Spinal cord (tissue), 10 donors: ENCODE data around the gene FBXL7. TPM values are rescaled to one million over a fixed set of nuclear protein-coding genes. Genes with fewer than 3 reads are reported as not detected.

Source experiments
- DNase-seq, 6 donors: peaks; one replicate each; pipeline versions ENCODE4 v3.0.0 to v3.0.0-alpha.2; 2013 to 2015; ENCODE audit warnings: low spot score in 6 of 6, low read depth in 4 of 6
- H3K27ac ChIP-seq: one replicate; pipeline ENCODE4 v1.5.1; 2013; ENCODE audit warnings: low read depth, low read length, control low read depth
- H3K27me3 ChIP-seq: one replicate; pipeline ENCODE4 v1.6.1; 2013; ENCODE audit warnings: low read length; ENCODE audit not compliant: control insufficient read depth, insufficient read depth
- H3K36me3 ChIP-seq: one replicate; pipeline ENCODE4 v1.6.1; 2013; ENCODE audit warnings: low read length; ENCODE audit not compliant: control insufficient read depth, insufficient read depth
- H3K4me1 ChIP-seq: one replicate; pipeline ENCODE4 v1.6.1; 2013; ENCODE audit warnings: low read length; ENCODE audit not compliant: control insufficient read depth, insufficient read depth
- H3K4me3 ChIP-seq: one replicate; pipeline ENCODE4 v1.5.1; 2013; ENCODE audit warnings: low read depth, low read length, control low read depth
- H3K9me3 ChIP-seq: one replicate; pipeline ENCODE4 v1.6.1; 2013; ENCODE audit warnings: low read length; ENCODE audit not compliant: control insufficient read depth, insufficient read depth
- WGBS: methylation state at CpG from one replicate; pipeline ENCODE4 v1.1.5; 2013; ENCODE audit warnings: missing lambda C conversion rate; ENCODE audit not compliant: insufficient coverage; 5-methylcytosine and 5-hydroxymethylcytosine counted together
- polyA plus RNA-seq, 2 donors: library from polyadenylated mRNA; unstranded; fragments of 120-200 nt; gene quantifications; one replicate each; pipeline ENCODE4 v1.2.1, GENCODE V29; 2013; ENCODE audit not compliant: insufficient read length in 2 of 2
- small RNA-seq: library from RNA; depleted of rRNA; stranded (forward); fragments of <200 nt; gene quantifications from one replicate; pipeline ENCODE3, GENCODE V24; 2014; ENCODE audit warnings: low replicate concordance
- total RNA-seq, 2 donors: library from RNA; depleted of rRNA in 1 of 2; stranded (reverse); fragments of 120-200 nt in 1 of 2; fragments of >200 nt in 1 of 2; gene quantifications; one replicate each; pipeline versions ENCODE4 v1.2.3 to v1.2.4, GENCODE V29; 2013 to 2014
- donor health status: healthy.

Gene FBXL7
- total and polyA plus RNA-seq, 4 donors: 6.9 to 29.8 (median 24.8) TPM

GRCh38 chr5:15966651-15967050, 466.7 kb downstream of the FBXL7 start:
- Histone ChIP-seq H3K36me3 (no peaks in the 10 kb centered on the region), H3K27ac (no peak overlapping the region), H3K4me1 (no peaks in the 10 kb centered on the region), H3K4me3 (no peak overlapping the region), H3K27me3 (no peaks in the 10 kb centered on the region), H3K9me3 (no peaks in the 10 kb centered on the region)
- DNase-seq: no peak

GRCh38 chr5:15968993-15969392, 469.0 kb downstream of the FBXL7 start:
- no peaks in the 10 kb centered on the region for H3K9me3 ChIP-seq
- no peaks in the 10 kb centered on the region for H3K36me3 ChIP-seq
- no peaks in the 10 kb centered on the region for H3K27me3 ChIP-seq
- no peak for DNase-seq
- no peaks in the 10 kb centered on the region for H3K4me1 ChIP-seq
- 89% methylated on average over 4 of the region's 4 CpGs for WGBS
- H3K27ac ChIP-seq: no peak overlapping the region
- no peak overlapping the region for H3K4me3 ChIP-seq

GRCh38 chr5:15977851-15978250, 477.9 kb downstream of the FBXL7 start:
- Histone ChIP-seq H3K4me1 (no peaks in the 10 kb centered on the region), H3K27me3 (no peaks in the 10 kb centered on the region), H3K9me3 (no peaks in the 10 kb centered on the region), H3K27ac (no peak overlapping the region), H3K36me3 (no peaks in the 10 kb centered on the region), H3K4me3 (no peak overlapping the region)
- DNase-seq: no peak
- WGBS: no CpG with 5 or more reads among the region's 4 CpGs

GRCh38 chr5:15980835-15981234, 480.9 kb downstream of the FBXL7 start:
- DNase-seq: no peak
- Histone ChIP-seq H3K27ac (no peak overlapping the region), H3K4me1 (no peaks in the 10 kb centered on the region), H3K9me3 (no peaks in the 10 kb centered on the region), H3K36me3 (no peaks in the 10 kb centered on the region), H3K27me3 (no peaks in the 10 kb centered on the region), H3K4me3 (no peak overlapping the region)
- no CpG with 5 or more reads among the region's 2 CpGs for WGBS

GRCh38 chr5:15983392-15983791, 483.4 kb downstream of the FBXL7 start:
- WGBS: 85% methylated on average over 1 of the region's 1 CpG
- DNase-seq: no peak
- Histone ChIP-seq H3K36me3 (no peaks in the 10 kb centered on the region), H3K27ac (no peak overlapping the region), H3K27me3 (no peaks in the 10 kb centered on the region), H3K4me3 (no peak overlapping the region), H3K4me1 (no peaks in the 10 kb centered on the region), H3K9me3 (no peaks in the 10 kb centered on the region)

Small RNAs within 50 kb of the gene (small RNA-seq; reads per million reads assigned to genes)
- 39.1 reads per million, percentile 97 among the genes with 10 or more reads in this experiment for gene MIR887
